IPS DF 6.9 (cell line): ENCODE measurements around the gene PRSS33.

Experiments
- DNase-seq: peaks from one replicate; pipeline ENCODE4 v3.0.0-alpha.2; 2013; ENCODE audit warnings: low read depth, low spot score
- H3K27ac ChIP-seq: one replicate; pipeline ENCODE4 v1.5.1; 2013; ENCODE audit warnings: low read length, control low read depth
- H3K27me3 ChIP-seq: 2 replicates; pipeline ENCODE4 v1.6.1; 2013; ENCODE audit warnings: mild to moderate bottlenecking, low read length; ENCODE audit not compliant: control insufficient read depth, insufficient read depth
- H3K36me3 ChIP-seq: 2 replicates; pipeline ENCODE4 v1.6.1; 2013; ENCODE audit warnings: low read length; ENCODE audit not compliant: control insufficient read depth, insufficient read depth
- H3K4me1 ChIP-seq: 2 replicates; pipeline ENCODE4 v1.6.1; 2013; ENCODE audit warnings: low read length; ENCODE audit not compliant: control insufficient read depth, insufficient read depth
- H3K4me3 ChIP-seq: 2 replicates; pipeline ENCODE4 v1.5.1; 2013; ENCODE audit warnings: mild to moderate bottlenecking, low read length
- H3K9me3 ChIP-seq: 2 replicates; pipeline ENCODE4 v1.6.1; 2013; ENCODE audit warnings: low read length, inconsistent platforms; ENCODE audit not compliant: control insufficient read depth, insufficient read depth
- WGBS: extraction: QIAGEN DNeasy Blood & Tissue Kit; methylation state at CpG from one replicate; pipeline ENCODE4 v1.1.7; 2013; ENCODE audit warnings: mixed read lengths, missing lambda C conversion rate; ENCODE audit not compliant: insufficient read length, insufficient coverage; 5-methylcytosine and 5-hydroxymethylcytosine counted together

The PRSS33 gene

GRCh38 chr16:2798723-2799204 is 11.4 kb upstream of the PRSS33 start:
- H3K4me3 ChIP-seq: no peak overlapping the region
- no peaks in the 10 kb centered on the region for H3K9me3 ChIP-seq
- no peaks in the 10 kb centered on the region for H3K27me3 ChIP-seq
- H3K36me3 ChIP-seq: no peaks in the 10 kb centered on the region
- DNase-seq: no peak
- H3K4me1 ChIP-seq: no peaks in the 10 kb centered on the region
- WGBS: no CpG with 5 or more reads among the region's 39 CpGs
- H3K27ac ChIP-seq: no peak overlapping the region

GRCh38 chr16:2795395-2796143 is 8.2 kb upstream of the PRSS33 start:
- H3K27me3 ChIP-seq: no peaks in the 10 kb centered on the region
- no CpG with 5 or more reads among the region's 7 CpGs for whole genome bisulfite sequencing
- no peak for DNase-seq
- H3K4me3 ChIP-seq: no peak overlapping the region
- no peak overlapping the region for H3K27ac ChIP-seq
- H3K36me3 ChIP-seq: no peaks in the 10 kb centered on the region
- no peaks in the 10 kb centered on the region for H3K4me1 ChIP-seq
- H3K9me3 ChIP-seq: no peaks in the 10 kb centered on the region

GRCh38 chr16:2792940-2793339 is 5.6 kb upstream of the PRSS33 start:
- no peaks in the 10 kb centered on the region for H3K36me3 ChIP-seq
- no peaks in the 10 kb centered on the region for H3K9me3 ChIP-seq
- 0 out of 2 replicates have a peak, but pooled peaks cover 1% of the 10 kb centered on the region for H3K27me3 ChIP-seq
- no peak for DNase-seq
- no peaks in the 10 kb centered on the region for H3K4me1 ChIP-seq
- H3K4me3 ChIP-seq: no peak overlapping the region
- H3K27ac ChIP-seq: no peak overlapping the region
- no CpG with 5 or more reads among the region's 10 CpGs for WGBS

GRCh38 chr16:2791174-2791573 is 3.8 kb upstream of the PRSS33 start:
- H3K36me3 ChIP-seq: no peaks in the 10 kb centered on the region
- 0 out of 2 replicates have a peak, but pooled peaks cover 1% of the 10 kb centered on the region for H3K27me3 ChIP-seq
- H3K4me1 ChIP-seq: no peaks in the 10 kb centered on the region; the same call in 1 of the 2 replicates
- DNase-seq: no peak
- H3K27ac ChIP-seq: no peak overlapping the region
- H3K4me3 ChIP-seq: no peak overlapping the region
- no CpG with 5 or more reads among the region's 8 CpGs for WGBS
- no peaks in the 10 kb centered on the region for H3K9me3 ChIP-seq

- Histone ChIP-seq H3K9me3 (no peaks in the 10 kb centered on the region), H3K27me3 (0 out of 2 replicates have a peak, but pooled peaks cover 1% of the 10 kb centered on the region), H3K36me3 (no peaks in the 10 kb centered on the region), H3K4me3 (no peak overlapping the region), H3K27ac (no peak overlapping the region), H3K4me1 (no peaks in the 10 kb centered on the region; the same call in 1 of the 2 replicates)
- WGBS: no CpG with 5 or more reads among the region's 5 CpGs
- DNase-seq: no peak
Observed at GRCh38 chr16:2790631-2791030, 3.3 kb upstream of the PRSS33 start.

GRCh38 chr16:2787961-2788360 is 601 bp upstream of the PRSS33 start:
- Histone ChIP-seq H3K4me3 (no peak overlapping the region), H3K27me3 (0 out of 2 replicates have a peak, but pooled peaks cover 1% of the 10 kb centered on the region), H3K36me3 (no peaks in the 10 kb centered on the region), H3K27ac (no peak overlapping the region), H3K4me1 (no peaks in the 10 kb centered on the region; the same call in 1 of the 2 replicates), H3K9me3 (no peaks in the 10 kb centered on the region)
- no CpG with 5 or more reads among the region's 7 CpGs for WGBS
- DNase-seq: no peak

- 100% methylated on average over 2 of the region's 3 CpGs for WGBS
- Histone ChIP-seq H3K4me1 (no peaks in the 10 kb centered on the region; the same call in 1 of the 2 replicates), H3K4me3 (no peak overlapping the region), H3K27ac (no peak overlapping the region), H3K27me3 (0 out of 2 replicates have a peak, but pooled peaks cover 1% of the 10 kb centered on the region), H3K9me3 (no peaks in the 10 kb centered on the region), H3K36me3 (no peaks in the 10 kb centered on the region)
- no peak for DNase-seq
Observed at GRCh38 chr16:2786826-2787151, 571 bp downstream of the PRSS33 start.

- H3K9me3 ChIP-seq: no peaks in the 10 kb centered on the region
- no CpG with 5 or more reads among the region's 15 CpGs for WGBS
- H3K27me3 ChIP-seq: 0 out of 2 replicates have a peak, but pooled peaks cover 1% of the 10 kb centered on the region
- no peak overlapping the region for H3K27ac ChIP-seq
- H3K36me3 ChIP-seq: no peaks in the 10 kb centered on the region
- no peak overlapping the region for H3K4me3 ChIP-seq
- no peaks in the 10 kb centered on the region; the same call in 1 of the 2 replicates for H3K4me1 ChIP-seq
- DNase-seq: no peak
Observed at GRCh38 chr16:2786061-2786825, 1.1 kb downstream of the PRSS33 start.

GRCh38 chr16:2785101-2785991 is 2.0 kb downstream of the PRSS33 start:
- H3K4me1 ChIP-seq: no peaks in the 10 kb centered on the region; the same call in 1 of the 2 replicates

More at GRCh38 chr16:2785101-2785991, 2.0 kb downstream of the PRSS33 start:
- 0 out of 2 replicates have a peak, but pooled peaks cover 1% of the 10 kb centered on the region for H3K27me3 ChIP-seq
- H3K9me3 ChIP-seq: no peaks in the 10 kb centered on the region
- no peak for DNase-seq
- no peak overlapping the region for H3K27ac ChIP-seq
- no CpG with 5 or more reads among the region's 79 CpGs for WGBS
- H3K4me3 ChIP-seq: no peak overlapping the region
- H3K36me3 ChIP-seq: no peaks in the 10 kb centered on the region
